ENCODE results near the gene SEMA5B.

DNA sequence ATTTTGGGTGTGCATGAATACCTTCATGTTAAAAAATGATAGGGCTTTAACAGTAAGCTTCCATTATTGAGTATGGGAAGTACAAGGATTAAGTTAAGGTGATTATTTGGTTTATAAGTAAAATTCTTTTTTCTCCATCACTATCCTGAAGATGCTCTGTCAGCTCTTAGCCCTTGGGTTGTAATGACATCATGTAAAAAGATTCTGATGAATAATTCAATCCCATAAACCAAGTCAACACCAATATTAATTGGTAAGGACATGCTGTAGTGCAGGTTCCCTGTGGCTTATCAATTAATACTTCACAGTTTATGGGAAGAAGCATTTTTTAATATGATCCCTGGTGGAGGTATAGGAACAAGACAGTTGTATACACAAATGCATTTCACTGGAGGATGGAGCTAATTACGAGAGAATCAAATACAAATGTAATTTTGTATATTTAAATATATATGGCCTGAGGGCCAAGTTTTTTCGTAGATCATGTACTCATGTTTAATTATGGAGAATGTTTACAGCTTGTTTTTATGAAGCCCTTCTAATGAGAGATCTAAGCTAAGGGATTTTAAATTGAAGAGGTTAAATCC lies 145.1 kb downstream of the SEMA5B start:
- TF ChIP-seq, protein P1, sequence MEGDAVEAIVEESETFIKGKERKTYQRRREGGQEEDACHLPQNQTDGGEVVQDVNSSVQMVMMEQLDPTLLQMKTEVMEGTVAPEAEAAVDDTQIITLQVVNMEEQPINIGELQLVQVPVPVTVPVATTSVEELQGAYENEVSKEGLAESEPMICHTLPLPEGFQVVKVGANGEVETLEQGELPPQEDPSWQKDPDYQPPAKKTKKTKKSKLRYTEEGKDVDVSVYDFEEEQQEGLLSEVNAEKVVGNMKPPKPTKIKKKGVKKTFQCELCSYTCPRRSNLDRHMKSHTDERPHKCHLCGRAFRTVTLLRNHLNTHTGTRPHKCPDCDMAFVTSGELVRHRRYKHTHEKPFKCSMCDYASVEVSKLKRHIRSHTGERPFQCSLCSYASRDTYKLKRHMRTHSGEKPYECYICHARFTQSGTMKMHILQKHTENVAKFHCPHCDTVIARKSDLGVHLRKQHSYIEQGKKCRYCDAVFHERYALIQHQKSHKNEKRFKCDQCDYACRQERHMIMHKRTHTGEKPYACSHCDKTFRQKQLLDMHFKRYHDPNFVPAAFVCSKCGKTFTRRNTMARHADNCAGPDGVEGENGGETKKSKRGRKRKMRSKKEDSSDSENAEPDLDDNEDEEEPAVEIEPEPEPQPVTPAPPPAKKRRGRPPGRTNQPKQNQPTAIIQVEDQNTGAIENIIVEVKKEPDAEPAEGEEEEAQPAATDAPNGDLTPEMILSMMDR (IDR thresholded peaks at IDR 0.05): no peak
- TF ChIP-seq POLR2A (IDR thresholded peaks at IDR 0.05): no peak
